HG02678 (cell line): Measurements from ENCODE around the gene REL.
"Not testable (repeated sequence)": the region's sequence is repeated elsewhere in the genome, so short reads cannot be mapped to it uniquely, and the experiment has no call there.

Experiments
- ATAC-seq: cut with Tn5 transposase; IDR thresholded peaks from one replicate; pipeline ENCODE4 v1.9.1; 2021; ENCODE audit warnings: mild to moderate bottlenecking, moderate library complexity; ENCODE audit not compliant: unreplicated experiment

Gene REL

DNA sequence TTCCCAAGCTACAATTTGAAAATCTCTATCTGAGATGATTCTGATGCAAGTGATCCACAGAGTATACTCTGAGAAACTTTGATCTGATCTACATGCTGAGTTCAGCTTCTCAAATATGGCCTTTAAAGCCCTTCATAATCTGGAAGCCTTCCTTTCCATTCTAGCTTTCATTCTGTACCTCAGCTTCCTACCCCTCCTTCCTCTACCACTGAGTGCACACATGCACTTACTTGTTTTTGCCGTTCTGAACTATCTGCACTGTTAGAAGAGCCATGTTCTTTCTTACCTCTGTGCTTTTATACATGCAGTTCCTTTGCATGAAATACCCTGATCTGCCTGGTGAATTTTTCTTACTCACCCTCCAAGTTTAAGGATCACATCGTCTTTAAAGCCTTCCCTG lies 25.0 kb downstream of the REL start:
- ATAC-seq: no peak

- no peak for ATAC-seq
Observed at GRCh38 chr2:60907329-60907728, 26.0 kb downstream of the REL start.

GRCh38 chr2:60925994-60926740 lies 44.8 kb downstream of the REL start:
- ATAC-seq: no peak

GRCh38 chr2:60926741-60927552 lies 45.6 kb downstream of the REL start:
- ATAC-seq: no peak

DNA sequence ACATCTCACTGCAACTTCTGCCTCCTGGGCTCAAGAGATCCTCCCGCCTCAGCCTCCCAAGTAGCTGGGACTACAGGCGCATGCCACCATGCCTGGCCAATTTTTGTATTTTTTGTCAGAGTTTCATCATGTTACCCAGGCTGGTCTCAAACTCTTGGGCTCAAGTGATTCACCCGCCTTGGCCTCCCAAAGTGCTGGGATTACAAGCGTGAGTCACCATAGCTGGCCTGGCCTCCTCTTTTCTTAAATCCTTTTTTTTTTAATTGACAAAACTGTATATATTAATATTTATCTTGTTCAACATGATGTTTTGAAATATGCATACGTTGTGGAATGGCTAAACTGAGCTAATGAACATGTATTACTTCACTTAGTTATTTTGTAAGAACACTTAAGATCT lies 50.7 kb downstream of the REL start:
- ATAC-seq: not testable (repeated sequence)

DNA sequence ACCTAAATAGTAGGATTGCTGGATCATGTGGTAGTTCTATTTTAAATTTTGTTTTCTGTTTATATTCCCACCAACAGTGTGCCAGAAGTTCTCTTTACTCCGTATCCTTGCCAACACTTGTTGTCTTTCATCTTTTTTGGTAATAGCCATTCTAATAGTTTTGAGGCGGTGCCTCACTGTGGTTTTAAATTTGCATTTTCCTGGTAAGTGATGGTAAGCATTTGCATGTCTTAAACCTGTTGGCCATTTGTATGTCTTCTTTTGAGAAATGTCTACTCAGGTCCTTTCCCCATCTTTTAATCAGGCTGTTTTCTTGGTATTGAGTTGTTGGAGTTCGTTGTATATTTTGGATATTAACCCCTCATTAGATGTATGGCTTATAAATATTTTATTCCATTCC lies 51.6 kb downstream of the REL start:
- ATAC-seq: no peak

DNA sequence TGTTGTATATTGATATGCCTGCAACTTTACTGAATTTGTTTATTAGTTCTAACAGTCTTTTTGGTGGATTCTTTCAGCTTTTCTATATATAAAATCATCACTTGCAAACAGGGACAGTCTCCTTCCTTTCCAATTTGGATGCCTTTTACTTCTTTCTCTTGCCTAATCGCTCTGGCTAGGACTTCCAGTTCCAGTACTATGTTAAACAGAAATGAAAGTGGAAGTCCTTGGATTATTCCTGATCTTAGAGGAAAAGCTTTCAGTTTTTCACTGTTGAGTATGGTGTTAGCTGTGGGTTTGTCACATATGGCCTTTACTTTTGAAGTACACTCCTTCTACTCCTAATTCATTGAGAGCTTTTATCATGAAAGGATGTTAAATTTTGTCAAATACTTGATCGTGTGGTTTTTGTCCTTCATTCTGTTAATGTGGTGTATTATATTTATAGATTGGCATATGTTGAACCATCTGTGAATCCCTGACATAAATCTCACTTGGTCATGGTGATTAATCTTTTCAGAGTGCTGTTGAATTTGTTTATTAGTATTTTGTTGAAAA lies 52.9 kb downstream of the REL start:
- no peak for ATAC-seq

DNA sequence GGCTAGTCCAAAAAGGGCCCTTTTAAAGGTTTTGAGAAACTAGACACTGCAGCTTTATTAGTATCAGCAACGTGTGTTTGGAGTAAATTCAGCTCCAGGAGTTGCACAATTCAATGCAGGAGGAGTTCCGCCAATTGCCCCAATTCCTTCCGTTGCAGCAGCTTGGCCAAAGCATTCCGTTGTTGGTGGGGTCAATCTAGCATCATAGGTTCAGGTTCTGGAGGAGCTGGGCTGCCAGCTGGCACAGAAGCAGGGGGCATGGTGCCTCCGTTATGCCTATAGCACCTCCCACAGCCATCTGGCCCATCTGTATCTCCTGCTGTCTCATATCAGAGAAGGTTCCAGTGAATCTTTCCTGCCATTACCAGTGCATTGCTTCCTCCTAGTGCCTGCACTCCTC lies 55.4 kb downstream of the REL start:
- ATAC-seq: no peak

DNA sequence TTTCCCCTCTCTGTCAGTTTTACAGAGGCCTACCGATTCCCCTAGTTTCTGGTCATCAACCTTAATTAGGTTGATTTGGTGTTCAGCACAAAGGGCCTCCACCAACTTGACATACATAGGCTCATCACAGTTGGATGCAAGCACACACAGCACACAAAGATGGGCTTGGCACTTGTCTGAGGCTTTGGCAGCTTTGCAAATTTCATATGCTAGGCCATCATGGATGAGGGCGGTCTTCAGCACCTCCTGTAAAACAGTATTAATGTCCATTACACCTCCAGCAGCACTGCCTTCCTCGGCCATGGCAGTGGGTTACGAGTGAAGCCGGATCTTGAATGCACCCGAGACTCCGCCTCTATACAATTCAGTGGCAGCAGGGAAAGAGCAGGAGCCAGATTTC lies 56.9 kb downstream of the REL start:
- no peak for ATAC-seq

GRCh38 chr2:60939622-60940021 lies 58.2 kb downstream of the REL start:
- ATAC-seq: no peak

- ATAC-seq: no peak
Observed at GRCh38 chr2:60945341-60945740, 64.0 kb downstream of the REL start.

DNA sequence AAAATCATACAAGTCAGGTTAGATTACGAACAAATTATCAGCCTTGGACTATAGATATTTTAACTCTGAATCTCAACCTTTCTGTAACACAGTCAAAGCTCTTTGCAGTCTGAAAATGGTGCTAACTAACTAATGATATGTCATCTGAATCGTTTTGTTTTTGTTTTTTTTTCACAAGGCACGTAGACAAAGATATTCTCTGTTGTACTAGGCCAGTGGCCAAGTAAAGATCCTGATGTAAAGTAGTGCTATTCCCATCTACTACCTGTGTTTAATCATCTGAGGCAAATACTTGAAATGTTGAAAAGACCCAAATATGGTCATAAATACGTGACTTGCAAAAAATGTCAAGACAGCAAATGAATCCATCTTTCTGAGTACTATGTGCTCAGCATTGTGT lies 65.7 kb downstream of the REL start:
- no peak for ATAC-seq

DNA sequence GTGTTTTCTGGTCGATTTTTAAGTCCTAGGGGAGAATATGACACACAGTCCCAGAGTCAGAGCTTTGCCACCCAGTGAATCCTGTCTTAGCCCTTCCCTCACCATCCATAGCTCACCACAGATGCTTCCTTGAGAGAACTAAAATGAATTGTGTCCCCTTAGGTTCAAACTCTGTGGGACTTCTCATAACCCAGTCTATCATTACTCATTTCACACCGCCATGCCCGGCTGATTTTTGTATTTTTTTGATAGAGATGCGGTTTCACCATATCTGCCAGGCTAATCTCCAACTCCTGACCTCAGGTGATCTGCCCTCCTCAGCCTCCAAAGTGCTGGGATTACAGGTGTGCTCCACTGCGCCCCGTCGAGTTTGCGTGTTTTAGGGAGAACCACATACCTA lies 66.8 kb downstream of the REL start:
- no peak for ATAC-seq

DNA sequence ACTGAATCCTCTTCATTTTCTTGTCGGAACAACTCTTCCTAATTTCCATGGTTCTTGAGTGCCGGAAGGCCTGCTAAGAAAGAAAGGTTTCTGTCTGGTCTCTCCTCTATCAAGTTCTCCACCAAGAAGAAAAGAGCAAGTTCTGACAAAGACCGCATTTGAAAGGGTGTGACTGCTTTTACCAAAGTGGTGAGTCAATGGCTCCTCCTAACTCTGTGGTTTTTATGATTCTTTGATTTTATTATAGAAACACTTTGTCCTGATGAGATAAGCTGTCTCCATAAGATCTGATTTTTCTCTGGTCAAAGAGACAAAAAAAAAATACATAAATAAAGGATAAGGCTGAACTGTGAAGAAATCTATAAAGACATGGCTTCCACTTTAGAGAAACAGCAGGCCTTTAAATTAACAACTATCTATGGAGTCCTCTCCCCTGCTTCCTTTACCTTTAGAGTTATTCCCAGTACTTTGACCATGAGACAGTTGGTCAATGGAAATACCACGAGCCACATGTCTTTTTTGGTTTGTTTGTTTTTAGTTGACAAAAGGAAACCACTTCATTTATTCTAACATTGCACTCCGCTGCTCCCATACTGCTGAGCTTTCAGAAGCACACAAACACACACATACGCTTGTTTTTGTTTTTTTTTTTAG lies 67.7 kb downstream of the REL start:
- no peak for ATAC-seq

DNA sequence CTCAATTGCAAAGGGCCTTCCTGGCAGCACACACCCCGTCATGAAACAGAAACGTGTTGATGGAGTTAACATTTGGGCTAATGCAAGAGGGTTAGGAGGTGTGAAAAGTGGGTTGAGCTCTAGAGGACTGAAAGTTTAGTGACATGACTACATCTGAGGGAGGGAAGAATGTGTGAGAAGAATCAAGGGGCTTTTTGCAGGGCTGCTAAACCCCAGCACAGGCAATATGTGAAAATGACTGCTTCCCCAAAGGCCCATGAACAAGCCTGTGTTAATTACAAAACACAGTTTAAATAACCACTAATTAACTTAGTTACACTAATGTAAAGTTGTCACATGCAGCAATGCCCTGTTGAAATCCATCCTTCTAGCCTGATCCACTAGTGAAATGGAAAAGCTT lies 72.8 kb downstream of the REL start:
- no peak for ATAC-seq

- no peak for ATAC-seq
Observed at GRCh38 chr2:60957224-60957623, 75.8 kb downstream of the REL start.

- ATAC-seq: no peak
Observed at GRCh38 chr2:60957643-60958042, 76.3 kb downstream of the REL start.

DNA sequence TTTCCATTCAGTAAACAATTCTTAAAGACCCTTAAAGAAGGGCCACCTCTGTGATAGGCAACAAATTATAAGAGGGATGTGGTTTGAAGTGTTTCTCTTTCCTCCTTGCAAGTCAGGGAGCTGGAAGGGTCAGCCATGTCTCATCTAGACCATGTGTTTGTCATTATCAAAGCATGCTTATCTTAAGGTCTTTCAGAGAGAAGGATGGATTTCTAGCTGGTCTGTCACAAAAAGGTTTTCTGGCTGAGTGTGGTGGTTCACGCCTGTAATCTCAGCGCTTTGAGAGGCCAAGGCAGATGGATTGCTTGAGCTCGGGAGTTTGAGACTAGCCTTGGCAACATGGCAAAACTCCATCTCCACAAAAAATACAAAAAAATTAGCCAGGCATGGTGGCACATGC lies 77.0 kb downstream of the REL start:
- ATAC-seq: no peak

DNA sequence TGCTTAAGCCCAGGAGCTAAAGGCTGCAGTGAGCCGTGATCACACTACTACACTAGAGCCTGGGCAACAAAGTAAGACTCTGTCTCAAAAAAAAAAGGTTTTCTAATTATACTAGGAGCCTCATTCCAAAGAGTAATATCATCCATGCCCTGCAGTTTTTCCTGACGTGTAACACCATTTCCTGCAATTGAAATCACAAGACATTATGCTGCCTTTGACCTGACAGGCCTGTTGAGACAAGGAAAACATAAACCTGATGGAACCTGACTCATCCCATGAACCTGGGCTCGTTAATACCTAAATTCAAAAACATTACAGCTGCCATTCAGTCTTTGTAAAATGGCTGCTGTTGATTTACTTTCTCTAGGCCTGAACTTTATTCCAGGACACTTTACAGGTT lies 77.4 kb downstream of the REL start:
- no peak for ATAC-seq

DNA sequence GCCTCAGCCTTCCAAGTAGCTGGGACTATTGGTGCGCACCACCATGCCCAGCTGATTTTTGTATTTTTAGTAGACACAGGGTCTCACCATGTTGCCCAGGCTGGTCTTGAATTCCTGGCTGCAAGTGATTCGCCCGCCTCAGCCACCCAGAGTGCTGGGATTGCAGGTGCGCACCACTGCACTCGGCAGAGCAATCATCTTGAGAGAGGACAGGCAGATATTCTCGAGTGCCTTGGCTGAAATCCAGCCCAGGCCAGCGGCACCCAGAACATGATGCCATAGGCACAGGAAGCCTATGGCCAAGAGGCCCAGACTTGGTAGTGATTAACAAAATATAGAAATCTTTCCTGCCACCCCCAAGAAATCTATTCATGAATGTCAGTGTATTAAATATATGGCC lies 78.1 kb downstream of the REL start:
- no peak for ATAC-seq

- ATAC-seq: no peak
Observed at GRCh38 chr2:60960706-60961105, 79.3 kb downstream of the REL start.

- no peak for ATAC-seq
Observed at GRCh38 chr2:60961457-60961856, 80.1 kb downstream of the REL start.
